GM23248 (cell line): ENCODE results near the gene GYPA. TPM values are rescaled to one million over a fixed set of nuclear protein-coding genes. Genes with fewer than 3 reads are reported as not detected.
"Not testable (repeated sequence)": the region's sequence is repeated elsewhere in the genome, so short reads cannot be mapped to it uniquely, and the experiment has no call there.

Experiments
- DNase-seq: peaks from one replicate; pipeline ENCODE4 v3.0.0-alpha.2; 2015
- H2AFZ ChIP-seq: fragments of 200-600 bp; sonication (generic); 2 replicates; pipeline ENCODE4 v1.6.1; 2016; ENCODE audit warnings: antibody characterized with exemption
- H3F3A ChIP-seq: fragments of 200-600 bp; sonication (generic); 2 replicates; pipeline ENCODE4 v1.6.1; 2016; ENCODE audit warnings: mild to moderate bottlenecking, antibody characterized with exemption, mixed run types; ENCODE audit not compliant: insufficient read depth
- H3K27ac ChIP-seq: fragments of 200-600 bp; sonication (generic); 2 replicates; pipeline ENCODE4 v1.5.1; 2016; ENCODE audit warnings: mild to moderate bottlenecking
- H3K27me3 ChIP-seq: fragments of 200-600 bp; sonication (generic); replicated peaks from 2 replicates; pipeline ENCODE4 v1.6.1; 2016; ENCODE audit warnings: mild to moderate bottlenecking; ENCODE audit not compliant: insufficient read depth
- H3K36me3 ChIP-seq: fragments of 200-600 bp; sonication (generic); 2 replicates; pipeline ENCODE4 v1.6.1; 2016; ENCODE audit warnings: low read depth, mild to moderate bottlenecking
- H3K4me1 ChIP-seq: fragments of 200-600 bp; sonication (generic); 2 replicates; pipeline ENCODE4 v1.6.1; 2016; ENCODE audit warnings: mild to moderate bottlenecking; ENCODE audit not compliant: insufficient read depth
- H3K4me2 ChIP-seq: fragments of 200-600 bp; sonication (generic); one replicate; pipeline ENCODE4 v1.6.1; 2016; ENCODE audit warnings: mild to moderate bottlenecking; ENCODE audit not compliant: unreplicated experiment
- H3K4me3 ChIP-seq: fragments of 200-600 bp; sonication (generic); 2 replicates; pipeline ENCODE4 v1.5.1; 2016; ENCODE audit warnings: mild to moderate bottlenecking
- H3K79me2 ChIP-seq: fragments of 200-600 bp; sonication (generic); 2 replicates; pipeline ENCODE4 v1.6.1; 2016; ENCODE audit warnings: mild to moderate bottlenecking; ENCODE audit not compliant: insufficient read depth
- H3K9ac ChIP-seq: fragments of 200-600 bp; sonication (generic); 2 replicates; pipeline ENCODE4 v1.6.1; 2016; ENCODE audit warnings: mild to moderate bottlenecking
- H3K9me2 ChIP-seq: fragments of 200-600 bp; sonication (generic); 2 replicates; pipeline ENCODE4 v1.6.1; 2016; ENCODE audit warnings: mixed run types, mild to moderate bottlenecking, moderate library complexity; ENCODE audit not compliant: insufficient read depth
- H3K9me3 ChIP-seq: fragments of 200-600 bp; sonication (generic); one replicate; pipeline ENCODE4 v1.6.1; 2017; ENCODE audit warnings: low read depth
- H4K20me1 ChIP-seq: fragments of 200-600 bp; sonication (generic); 2 replicates; pipeline ENCODE4 v1.6.0; 2016; ENCODE audit not compliant: insufficient read depth
- EZH2 ChIP-seq: fragments of 200-600 bp; sonication (generic); IDR thresholded peaks from 2 replicates; pipeline ENCODE4 v1.6.1; 2018; ENCODE audit warnings: antibody characterized with exemption, mild to moderate bottlenecking; ENCODE audit not compliant: insufficient read depth, poor library complexity, severe bottlenecking
- EZH2phosphoT487 ChIP-seq: fragments of 200-600 bp; sonication (generic); IDR thresholded peaks from 2 replicates; pipeline ENCODE4 v1.6.1; 2018; ENCODE audit warnings: antibody characterized with exemption, moderate library complexity, mild to moderate bottlenecking, low read depth; ENCODE audit not compliant: insufficient read depth
- WGBS, 2 experiments: methylation state at CpG; one replicate each; pipeline ENCODE4 v1.1.6; 2015 to 2017; ENCODE audit warnings: low lambda C conversion rate in 2 of 2, low coverage in 1 of 2; ENCODE audit errors: missing lambda C conversion rate in 2 of 2; 5-methylcytosine and 5-hydroxymethylcytosine counted together
- in situ Hi-C: fragments of 300-500 bp; cut with MboI; formaldehyde crosslinking; loops from 2 replicates; pipeline ENCODE4 v1.15.0; 2020
- polyA plus RNA-seq: library from polyadenylated mRNA; unstranded; fragments of >200 nt; fragmentation: Nextera tagmentation; extraction: Ambion mirVana; gene quantifications from 2 replicates; pipeline ENCODE4 v1.2.1, GENCODE V29; 2016
- total RNA-seq: library from RNA; depleted of rRNA; stranded (reverse); fragments of >200 nt; shearing (Covaris generic); gene quantifications from 2 replicates; pipeline ENCODE4 v1.2.3, GENCODE V29; 2014

Gene GYPA
- total and polyA plus RNA-seq, 2 experiments from 2014 or later, result not detected

- DNase-seq, H3K4me3 ChIP-seq, in situ Hi-C loops, H3K4me2 ChIP-seq, H2AFZ ChIP-seq, H3K27ac ChIP-seq, H3F3A ChIP-seq, H3K9ac ChIP-seq, H3K79me2 ChIP-seq, H3K4me1 ChIP-seq, H3K9me2 ChIP-seq, H4K20me1 ChIP-seq, H3K9me3 ChIP-seq, H3K27me3 ChIP-seq, H3K36me3 ChIP-seq: not testable (repeated sequence)
- WGBS, 2 experiments, result 60 to 62% methylated on average over 3 to 5 of the region's 5 CpGs
These were observed 20.8 kb downstream of the GYPA start for GRCh38 chr4:144119752-144120151.

GRCh38 chr4:144115519-144115918, 25.0 kb downstream of the GYPA start:
- Histone ChIP-seq H3K4me2 (no peak overlapping the region), H3K9me2 (no peaks in the 10 kb centered on the region), H3K9ac (no peak overlapping the region), H3K79me2 (no peaks in the 10 kb centered on the region), H3K4me1 (no peaks in the 10 kb centered on the region), H3K4me3 (no peak overlapping the region), H3F3A (no peaks in the 10 kb centered on the region), H2AFZ (no peak overlapping the region), H3K36me3 (no peaks in the 10 kb centered on the region), H3K9me3 (no peaks in the 10 kb centered on the region), H3K27ac (no peak overlapping the region), H4K20me1 (no peaks in the 10 kb centered on the region), H3K27me3 (no peaks in the 10 kb centered on the region)
- no peak for DNase-seq
- in situ Hi-C loops, result no loop called here
- 48 to 59% methylated on average over 4 of the region's 4 CpGs for WGBS, 2 experiments
- TF ChIP-seq EZH2phosphoT487, result no peak
- no peak for TF ChIP-seq EZH2

- Histone ChIP-seq H3F3A (no peaks in the 10 kb centered on the region), H3K27ac (no peak overlapping the region), H3K36me3 (no peaks in the 10 kb centered on the region), H3K79me2 (no peaks in the 10 kb centered on the region), H3K27me3 (0 out of 2 replicates have a peak, but pooled peaks cover 4% of the 10 kb centered on the region), H2AFZ (no peak overlapping the region), H3K4me2 (no peak overlapping the region), H3K9me2 (no peaks in the 10 kb centered on the region), H4K20me1 (no peaks in the 10 kb centered on the region), H3K4me3 (no peak overlapping the region), H3K9ac (no peak overlapping the region), H3K9me3 (no peaks in the 10 kb centered on the region), H3K4me1 (no peaks in the 10 kb centered on the region)
- in situ Hi-C loops, result no loop called here
- no peak for DNase-seq
- 56 to 66% methylated on average over 2 of the region's 2 CpGs for WGBS, 2 experiments
- no peak for TF ChIP-seq EZH2phosphoT487
- no peak for TF ChIP-seq EZH2
These were observed 27.0 kb downstream of the GYPA start for GRCh38 chr4:144113546-144113945.

DNA sequence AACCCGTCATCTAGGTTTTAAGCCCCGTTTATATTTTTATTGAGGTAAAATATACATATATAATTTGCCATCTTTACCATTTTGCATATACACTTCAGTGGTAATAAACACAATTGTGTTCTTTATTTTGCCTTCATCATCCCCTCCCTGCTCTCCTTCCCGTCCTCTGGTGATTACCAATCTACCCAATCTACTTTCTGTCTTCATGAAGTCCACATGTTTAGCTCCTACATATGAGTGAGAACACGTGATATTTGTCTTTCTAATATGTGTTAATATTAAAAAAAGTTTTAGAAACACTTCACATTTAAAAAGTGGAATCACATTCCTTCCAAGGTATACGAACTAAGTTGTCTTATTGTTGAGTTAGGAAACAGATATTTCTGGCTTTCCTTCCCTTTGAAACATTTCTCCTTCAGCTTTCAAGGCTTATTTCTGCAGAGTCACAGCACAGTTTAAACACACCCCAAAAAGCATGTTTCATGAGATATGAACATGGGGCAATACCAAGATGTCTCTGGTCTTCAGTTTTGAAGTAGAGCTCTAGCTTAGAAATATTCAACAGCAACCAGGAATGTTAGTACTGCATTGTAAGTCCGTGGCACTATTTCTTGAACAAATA, 35.9 kb downstream of the GYPA start:
- Histone ChIP-seq H3K9ac (no peak overlapping the region), H3K4me1 (no peaks in the 10 kb centered on the region), H3K36me3 (no peaks in the 10 kb centered on the region), H3K9me2 (no peaks in the 10 kb centered on the region), H3K4me3 (no peak overlapping the region), H4K20me1 (no peaks in the 10 kb centered on the region), H3F3A (no peaks in the 10 kb centered on the region), H2AFZ (no peak overlapping the region; the same call in 1 of the 2 replicates), H3K4me2 (no peak overlapping the region), H3K79me2 (no peaks in the 10 kb centered on the region), H3K27ac (no peak overlapping the region), H3K9me3 (no peaks in the 10 kb centered on the region), H3K27me3 (peaks cover 6% of the 10 kb centered on the region)
- TF ChIP-seq EZH2 (no peak), EZH2phosphoT487 (no peak)
- in situ Hi-C loops, result no loop called here
- 40 to 49% methylated on average over 6 of the region's 6 CpGs for WGBS, 2 experiments
- DNase-seq, result no peak

GRCh38 chr4:144097776-144098175, 42.7 kb downstream of the GYPA start:
- DNase-seq, in situ Hi-C loops, H3K4me3 ChIP-seq, H3K79me2 ChIP-seq, H3K36me3 ChIP-seq, H4K20me1 ChIP-seq, H3K4me2 ChIP-seq, H3K9me3 ChIP-seq, H3K4me1 ChIP-seq, H3K27ac ChIP-seq, H3K9ac ChIP-seq, H3K27me3 ChIP-seq, H2AFZ ChIP-seq, H3K9me2 ChIP-seq, H3F3A ChIP-seq: not testable (repeated sequence)
- 54 to 69% methylated on average over 2 of the region's 2 CpGs for WGBS, 2 experiments

GRCh38 chr4:144093995-144094394, 46.5 kb downstream of the GYPA start:
- H3K9ac ChIP-seq, H3K4me3 ChIP-seq, H3K9me2 ChIP-seq, H3K36me3 ChIP-seq, H4K20me1 ChIP-seq, H3K4me2 ChIP-seq, H3K27me3 ChIP-seq, H3F3A ChIP-seq, H3K79me2 ChIP-seq, H3K27ac ChIP-seq, in situ Hi-C loops, H3K9me3 ChIP-seq, DNase-seq, H2AFZ ChIP-seq, H3K4me1 ChIP-seq: not testable (repeated sequence)
- 8 to 10% methylated on average over 4 of the region's 4 CpGs for WGBS, 2 experiments

GRCh38 chr4:144091181-144091580, 49.3 kb downstream of the GYPA start:
- H3K4me2 ChIP-seq, in situ Hi-C loops, H3F3A ChIP-seq, H3K79me2 ChIP-seq, H3K9me2 ChIP-seq, H3K27me3 ChIP-seq, DNase-seq, H3K9me3 ChIP-seq, H3K4me1 ChIP-seq, H3K27ac ChIP-seq, H3K9ac ChIP-seq, H2AFZ ChIP-seq, H4K20me1 ChIP-seq, H3K4me3 ChIP-seq, H3K36me3 ChIP-seq: not testable (repeated sequence)
- WGBS, 2 experiments, result 32 to 36% methylated on average over 2 of the region's 2 CpGs
